IMR-90 (cell line): ENCODE results near the gene NAB2. TPM values are rescaled to one million over a fixed set of nuclear protein-coding genes. Genes with fewer than 3 reads are reported as not detected.

Experiments used
- ATAC-seq: fragments of 200-7000 bp; cut with Tn5 transposase; 2 replicates; pipeline ENCODE4 v1.9.1; 2020; ENCODE audit warnings: low read depth, mild to moderate bottlenecking, moderate library complexity
- BruUV-seq: library from RNA; stranded (reverse); fragments of 400-500 nt; replicated peaks from 2 replicates; lab custom pipeline; 2021; lab: Mats Ljungman, UMichigan
- CTCF ChIA-PET: fragments of 300-600 bp; formaldehyde crosslinking; extraction: SDS; loops from one replicate; lab custom pipeline; 2021; ENCODE audit warnings: antibody characterized with exemption; lab: Yijun Ruan, JAX
- POLR2A ChIA-PET: fragments of 300-600 bp; sonication (Branson Sonifier 250); formaldehyde crosslinking; loops from one replicate; lab custom pipeline; 2022; ENCODE audit warnings: antibody characterized with exemption; ENCODE audit not compliant: unreplicated experiment; lab: Charles Lee
- DNase-seq: peaks from one replicate; pipeline ENCODE4 v3.0.0; 2013
- H2AFZ ChIP-seq: replicated peaks from 2 replicates; pipeline ENCODE3; 2013; ENCODE audit warnings: low read length, mild to moderate bottlenecking; ENCODE audit not compliant: poor library complexity
- H2AK5ac ChIP-seq: 2 replicates; pipeline ENCODE4 v1.6.1; 2013; ENCODE audit warnings: low read depth, low read length, inconsistent platforms
- H2AK9ac ChIP-seq: replicated peaks from 2 replicates; pipeline ENCODE3; 2013; ENCODE audit warnings: mild to moderate bottlenecking, low read depth, low read length, moderate library complexity; ENCODE audit not compliant: poor library complexity
- H2BK120ac ChIP-seq: 2 replicates; pipeline ENCODE4 v1.6.1; 2013; ENCODE audit warnings: low read depth, low read length, inconsistent platforms
- H2BK15ac ChIP-seq: 3 replicates; pipeline ENCODE4 v1.6.1; 2013; ENCODE audit warnings: low read depth, low read length, inconsistent platforms
- H2BK20ac ChIP-seq: 2 replicates; pipeline ENCODE4 v1.6.1; 2013; ENCODE audit warnings: low read depth, mild to moderate bottlenecking, inconsistent platforms, low read length, moderate library complexity
- H2BK5ac ChIP-seq: 2 replicates; pipeline ENCODE4 v1.6.1; 2013; ENCODE audit warnings: mild to moderate bottlenecking, low read depth, low read length, inconsistent platforms; ENCODE audit not compliant: poor library complexity, severe bottlenecking
- H3K14ac ChIP-seq: replicated peaks from 2 replicates; pipeline ENCODE4 v1.6.1; 2013; ENCODE audit warnings: low read depth, low read length, inconsistent platforms
- H3K18ac ChIP-seq: 2 replicates; pipeline ENCODE4 v1.6.1; 2013; ENCODE audit warnings: low read depth, low read length, control low read depth
- H3K23ac ChIP-seq: 2 replicates; pipeline ENCODE4 v1.6.1; 2013; ENCODE audit warnings: low read depth, low read length, inconsistent platforms
- H3K27ac ChIP-seq: 2 replicates; pipeline ENCODE4 v1.5.1; 2013; ENCODE audit warnings: mild to moderate bottlenecking, control low read depth, low read length; ENCODE audit not compliant: insufficient read depth
- H3K27me3 ChIP-seq: 2 replicates; pipeline ENCODE4 v1.6.1; 2013; ENCODE audit warnings: low read length; ENCODE audit not compliant: control insufficient read depth, insufficient read depth
- H3K36me3 ChIP-seq: 2 replicates; pipeline ENCODE4 v1.6.1; 2013; ENCODE audit warnings: low read length, mixed read lengths; ENCODE audit not compliant: control insufficient read depth, insufficient read depth
- H3K4ac ChIP-seq: 2 replicates; pipeline ENCODE4 v1.6.1; 2013; ENCODE audit warnings: low read depth, low read length, inconsistent platforms
- H3K4me1 ChIP-seq: 2 replicates; pipeline ENCODE4 v1.6.1; 2013; ENCODE audit warnings: low read length, mixed read lengths; ENCODE audit not compliant: control insufficient read depth, insufficient read depth
- H3K4me2 ChIP-seq: 2 replicates; pipeline ENCODE4 v1.6.1; 2013; ENCODE audit warnings: low read depth, mild to moderate bottlenecking, control low read depth, low read length, moderate library complexity
- H3K4me3 ChIP-seq: 2 replicates; pipeline ENCODE4 v1.5.1; 2013; ENCODE audit warnings: low read depth, mild to moderate bottlenecking, control low read depth, low read length, moderate library complexity; ENCODE audit not compliant: insufficient read depth
- H3K56ac ChIP-seq: 2 replicates; pipeline ENCODE4 v1.6.1; 2013; ENCODE audit warnings: low read length, inconsistent platforms; ENCODE audit not compliant: insufficient read depth; ENCODE audit errors: extremely low read depth
- H3K79me1 ChIP-seq, 2 experiments: 2 replicates each; pipeline ENCODE4 v1.6.1; 2013; ENCODE audit warnings: low read length in 2 of 2, inconsistent platforms in 1 of 2, low read depth in 1 of 2
- H3K9ac ChIP-seq: 2 replicates; pipeline ENCODE4 v1.6.1; 2013; ENCODE audit warnings: low read depth, low read length, control low read depth
- H3K9me1 ChIP-seq: 2 replicates; pipeline ENCODE4 v1.6.1; 2013; ENCODE audit warnings: low read length, inconsistent platforms; ENCODE audit not compliant: insufficient read depth
- H3K9me3 ChIP-seq: 2 replicates; pipeline ENCODE4 v1.6.1; 2013; ENCODE audit warnings: low read length; ENCODE audit not compliant: control insufficient read depth, insufficient read depth
- H4K20me1 ChIP-seq: 2 replicates; pipeline ENCODE4 v1.6.1; 2013; ENCODE audit warnings: low read length, inconsistent platforms; ENCODE audit not compliant: insufficient read depth
- H4K5ac ChIP-seq: 2 replicates; pipeline ENCODE4 v1.6.1; 2013; ENCODE audit warnings: mild to moderate bottlenecking, low read depth, low read length, control low read depth
- H4K8ac ChIP-seq, 2 experiments: 2 replicates each; pipeline ENCODE4 v1.6.1; 2013; ENCODE audit warnings: low read depth in 2 of 2, low read length in 2 of 2, control low read depth in 1 of 2, inconsistent platforms in 1 of 2
- H4K91ac ChIP-seq: 2 replicates; pipeline ENCODE4 v1.6.1; 2013; ENCODE audit warnings: low read depth, low read length, inconsistent platforms; ENCODE audit not compliant: insufficient read depth
- BHLHE40 ChIP-seq: fragments of 150-350 bp; IDR thresholded peaks from 2 replicates; pipeline ENCODE4 v1.6.1; 2016; ENCODE audit warnings: mild to moderate bottlenecking, low read depth, low read length
- CEBPB ChIP-seq: IDR thresholded peaks from 2 replicates; pipeline ENCODE4 v1.6.1; 2012; ENCODE audit warnings: low read depth, low read length, improper control_type of control experiment
- CTCF ChIP-seq: conservative IDR thresholded peaks from 2 replicates; pipeline ENCODE4 v1.5.1; 2012; ENCODE audit warnings: mild to moderate bottlenecking, low read depth, low read length, improper control_type of control experiment
- FOS ChIP-seq: fragments of 150-350 bp; IDR thresholded peaks from 2 replicates; pipeline ENCODE4 v1.6.1; 2016; ENCODE audit warnings: low read depth, low read length
- MAFK ChIP-seq: IDR thresholded peaks from 2 replicates; pipeline ENCODE4 v1.6.1; 2012; ENCODE audit warnings: low read depth, low read length, improper control_type of control experiment
- MXI1 ChIP-seq: IDR thresholded peaks from 2 replicates; pipeline ENCODE4 v1.6.1; 2012; ENCODE audit warnings: low read depth, mild to moderate bottlenecking, low read length, moderate library complexity, borderline replicate concordance
- NFE2L2 ChIP-seq: fragments of 150-350 bp; IDR thresholded peaks from 2 replicates; pipeline ENCODE4 v1.6.1; 2016; ENCODE audit warnings: low read depth, mild to moderate bottlenecking, low read length
- WGBS, 2 experiments: methylation state at CpG; one replicate each; pipeline versions ENCODE4 v1.1.5 to v1.1.7; 2013; ENCODE audit warnings: missing lambda C conversion rate in 2 of 2; ENCODE audit not compliant: insufficient read length in 1 of 2; ENCODE audit errors: extremely low coverage in 2 of 2; 5-methylcytosine and 5-hydroxymethylcytosine counted together
- dilution Hi-C: fragments of 300-500 bp; cut with HindIII; formaldehyde crosslinking; loops from one replicate; pipeline ENCODE4 v1.14.3; 2018; ENCODE audit warnings: low sequenced_read_pairs; ENCODE audit not compliant: unreplicated experiment
- in situ Hi-C: fragments of 300-500 bp; cut with MboI; formaldehyde crosslinking; loops from 3 replicates; pipeline ENCODE4 v1.14.3; 2019; ENCODE audit warnings: low sequenced_read_pairs, inconsistent platforms, mixed read lengths
- intact Hi-C: fragments of 100-400 bp; cut with micrococcal nuclease; formaldehyde crosslinking; loops from 2 replicates; pipeline ENCODE4 v1.10.0; 2022
- polyA plus RNA-seq, 3 experiments: library from polyadenylated mRNA; depleted of rRNA; stranded (reverse); fragments of >200 nt; gene quantifications; 2 replicates each; pipeline ENCODE4 v1.2.3, GENCODE V29; 2012; ENCODE audit warnings: low replicate concordance in 1 of 3
- total RNA-seq: library from RNA; depleted of rRNA; stranded (reverse); fragments of >200 nt; gene quantifications from 2 replicates; pipeline ENCODE4 v1.2.3, GENCODE V29; 2012

The NAB2 gene
- total and polyA plus RNA-seq, 2 of the 4 experiments (the other 2 are of a cell fraction): 65.1 to 68.8 TPM

- Histone ChIP-seq H2BK120ac (peak overlapping the region; percentile 86), H3K4me2 (peak overlapping the region; percentile 93), H3K36me3 (peaks cover 21% of the 10 kb centered on the region), H4K20me1 (peaks cover 15% of the 10 kb centered on the region), H2AFZ (peak overlapping the region; percentile 86), H4K5ac (peak overlapping the region; percentile 90), H4K8ac (peak overlapping the region; percentile 85 to 97), H2BK15ac (peak overlapping the region; percentile 89; the same call in 2 of the 3 replicates), H2AK5ac (peak overlapping the region; percentile 99), H3K4me1 (0 out of 2 replicates have a peak, but pooled peaks cover 2% of the 10 kb centered on the region), H3K14ac (peak overlapping the region; percentile 99), H3K4ac (peak overlapping the region; percentile 97), H3K79me1 (peaks cover 22 to 58% of the 10 kb centered on the region in 2 experiments), H3K18ac (peak overlapping the region; percentile 82), H3K9me3 (no peaks in the 10 kb centered on the region), H3K9me1 (peaks cover 4% of the 10 kb centered on the region), H4K91ac (peak overlapping the region; percentile 97), H2BK5ac (peak overlapping the region; percentile 90), H2AK9ac (peak overlapping the region; percentile 99), H3K27me3 (no peaks in the 10 kb centered on the region), H3K4me3 (peak overlapping the region; percentile 64), H3K56ac (peak overlapping the region; percentile 93), H3K27ac (peak overlapping the region; percentile 94), H3K9ac (peak overlapping the region; percentile 93), H3K23ac (peak overlapping the region; percentile 80), H2BK20ac (0 out of 2 replicates have a peak overlapping the region, but pooled peaks have one; percentile 10)
- in situ Hi-C loops (loop anchor here (5.0 kb wide), 2 partner anchors 43 to 103 kb away; partner anchors contain the start of gene ZBTB39), dilution Hi-C loops (no loop called here), intact Hi-C loops (loop anchor here (1.0 to 5.0 kb wide), 3 partner anchors 17 to 132 kb away; no protein-coding TSS in a partner anchor)
- TSS peak; percentile 71 for BruUV-seq
- ChIA-PET CTCF (interaction anchor here (0.8 to 2.9 kb wide), 5 partner anchors 11 to 41 kb away, joined by 3 to 24 read pairs (median 3); no protein-coding TSS in a partner anchor), POLR2A (interaction anchor here (1.1 to 2.1 kb wide), 6 partner anchors 13 to 31 kb away, joined by 3 to 12 read pairs (median 7); partner anchors contain the start of genes LRP1, NAB2 and NEMP1)
- WGBS, 2 experiments: 0% methylated on average over 1 of the region's 28 CpGs; no CpG with 5 or more reads in 1 of the 2 experiments
- DNase-seq (peak; percentile 37), ATAC-seq (peak; percentile 38)
- peak; percentile 55; the same call in 1 of the 2 replicates for TF ChIP-seq BHLHE40
- no peak for TF ChIP-seq FOS
- TF ChIP-seq MXI1: 0 out of 2 replicates have a peak, but pooled peaks have one; percentile 55
- TF ChIP-seq MAFK: no peak
- peak; percentile 74 for TF ChIP-seq CEBPB
- no peak for TF ChIP-seq NFE2L2
- no peak for TF ChIP-seq CTCF
These were observed 21.5 kb downstream of the NAB2 start for GRCh38 chr12:57110104-57111030.
